Activated naive CD4-positive, alpha-beta T cell treated with anti-CD3 and anti-CD28 coated beads, Interleukin-2, amount 50 U/mL, for 72 hours (primary cell): Measurements from ENCODE around the gene TMEM184B. TPM values are rescaled to one million over a fixed set of nuclear protein-coding genes. Genes with fewer than 3 reads are reported as not detected.
A peak's percentile ranks its signal among the peaks of the same experiment; 100 is the strongest.

ENCODE experiments used
- ATAC-seq, 2 donors: fragments of 150-1000 bp; cut with Tn5 transposase; 2 replicates each; pipeline ENCODE4 v1.10.0; 2021; ENCODE audit warnings: mild to moderate bottlenecking in 2 of 2, moderate library complexity in 2 of 2
- DNase-seq, 2 donors: peaks; one replicate each; pipeline ENCODE4 v3.0.0; 2021 to 2022; ENCODE audit warnings: low spot score in 2 of 2
- H3K27ac Mint-ChIP-seq, 2 donors: one replicate each; pipeline ENCODE4 v1.8.0; 2022; ENCODE audit warnings: mild to moderate bottlenecking in 2 of 2, mixed read lengths in 2 of 2
- H3K36me3 Mint-ChIP-seq, 2 donors: one replicate each; pipeline ENCODE4 v1.8.0; 2022; ENCODE audit warnings: mixed read lengths in 2 of 2
- H3K9me3 Mint-ChIP-seq, 2 donors: one replicate each; pipeline ENCODE4 v1.8.0; 2022; ENCODE audit warnings: mixed read lengths in 2 of 2
- total RNA-seq, 2 donors: library from RNA; stranded (reverse); gene quantifications; one replicate each; pipeline ENCODE4 v1.2.3, GENCODE V29; 2022

The TMEM184B gene
- 10 to 100 TPM; 21.4 to 22.0 TPM for total RNA-seq

GRCh38 chr22:38272373-38273134, at the start of gene TMEM184B:
TSS of gene TMEM184B (minus strand) at chr22:38273010. CDS start at chr22:38247961, 25,049 bp downstream.
- H3K27ac Mint-ChIP-seq = peak within 1 kb of the TSS; percentile 90 to 99
- no peaks in the 10 kb centered on the region for H3K36me3 Mint-ChIP-seq
- ATAC-seq (peak; percentile 97 to 98), DNase-seq (peak; percentile 86 to 87)
- no peaks in the 10 kb centered on the region for H3K9me3 Mint-ChIP-seq

- no peak for DNase-seq
- Mint-ChIP-seq H3K27ac (no peak overlapping the region), H3K36me3 (no peaks in the 10 kb centered on the region), H3K9me3 (no peaks in the 10 kb centered on the region)
- no peak for ATAC-seq
These were observed 48.0 kb upstream of the TMEM184B start for GRCh38 chr22:38320605-38321402.

- Mint-ChIP-seq H3K36me3 (no peaks in the 10 kb centered on the region), H3K27ac (no peak overlapping the region), H3K9me3 (no peaks in the 10 kb centered on the region)
- no peak for DNase-seq
- ATAC-seq = no peak
These were observed 46.3 kb upstream of the TMEM184B start for GRCh38 chr22:38318792-38319773.

GRCh38 chr22:38317995-38318715, 45.3 kb upstream of the TMEM184B start:
- Mint-ChIP-seq H3K27ac (peak overlapping the region; percentile 76 to 81), H3K9me3 (no peaks in the 10 kb centered on the region), H3K36me3 (no peaks in the 10 kb centered on the region)
- DNase-seq = no peak
- no peak for ATAC-seq

- Mint-ChIP-seq H3K9me3 (no peaks in the 10 kb centered on the region), H3K36me3 (no peaks in the 10 kb centered on the region), H3K27ac (peak within 1 kb of the TSS; percentile 90 to 92)
- ATAC-seq = peak; percentile 66 to 74
- peak; percentile 68 to 77 for DNase-seq
These were observed 44.5 kb upstream of the TMEM184B start, which contains the start of gene CSNK1E for GRCh38 chr22:38317122-38317994. TSS of gene CSNK1E (minus strand) at chr22:38317433. CDS start at chr22:38314157, 3,276 bp downstream.

- Mint-ChIP-seq H3K36me3 (no peaks in the 10 kb centered on the region), H3K27ac (peak overlapping the region; percentile 90 to 92), H3K9me3 (no peaks in the 10 kb centered on the region)
- ATAC-seq = peak; percentile 63 to 64
- peak in 1 of 2 donors; percentile 42 for DNase-seq
These were observed 43.7 kb upstream of the TMEM184B start for GRCh38 chr22:38316364-38317121.

- peaks cover 0 to 6% of the 10 kb centered on the region in 2 donors for H3K36me3 Mint-ChIP-seq
- DNase-seq = no peak
- H3K27ac Mint-ChIP-seq = peak overlapping the region; percentile 90 to 92
- no peak for ATAC-seq
- no peaks in the 10 kb centered on the region for H3K9me3 Mint-ChIP-seq
These were observed 43.1 kb upstream of the TMEM184B start for GRCh38 chr22:38315823-38316363.

- peak overlapping the region; percentile 90 to 92 for H3K27ac Mint-ChIP-seq
- DNase-seq (no peak), ATAC-seq (no peak)
- H3K36me3 Mint-ChIP-seq = peaks cover 0 to 8% of the 10 kb centered on the region in 2 donors
- H3K9me3 Mint-ChIP-seq = no peaks in the 10 kb centered on the region
These were observed 42.4 kb upstream of the TMEM184B start for GRCh38 chr22:38314933-38315822.

- DNase-seq (no peak), ATAC-seq (no peak)
- peak overlapping the region; percentile 89 to 90 for H3K27ac Mint-ChIP-seq
- peaks cover 0 to 8% of the 10 kb centered on the region in 2 donors for H3K36me3 Mint-ChIP-seq
- H3K9me3 Mint-ChIP-seq = no peaks in the 10 kb centered on the region
These were observed 41.5 kb upstream of the TMEM184B start for GRCh38 chr22:38314051-38314932.

GRCh38 chr22:38313384-38313955, 40.7 kb upstream of the TMEM184B start:
- H3K27ac Mint-ChIP-seq = peak overlapping the region; percentile 86 to 90
- peaks cover 0 to 14% of the 10 kb centered on the region in 2 donors for H3K36me3 Mint-ChIP-seq
- ATAC-seq (peak in 1 of 2 donors; percentile 5), DNase-seq (no peak)
- no peaks in the 10 kb centered on the region for H3K9me3 Mint-ChIP-seq

GRCh38 chr22:38312261-38312800, 39.5 kb upstream of the TMEM184B start:
- no peaks in the 10 kb centered on the region for H3K9me3 Mint-ChIP-seq
- H3K27ac Mint-ChIP-seq = peak overlapping the region; percentile 22 to 90
- H3K36me3 Mint-ChIP-seq = peaks cover 0 to 14% of the 10 kb centered on the region in 2 donors
- ATAC-seq = no peak
- no peak for DNase-seq

- peak in 1 of 2 donors; percentile 29 for ATAC-seq
- Mint-ChIP-seq H3K36me3 (peaks cover 0 to 14% of the 10 kb centered on the region in 2 donors), H3K27ac (peak overlapping the region; percentile 90 to 91), H3K9me3 (no peaks in the 10 kb centered on the region)
- DNase-seq = no peak
These were observed 38.5 kb upstream of the TMEM184B start for GRCh38 chr22:38311323-38311620.
